ENCODE results near the gene BACH1.
A peak's percentile ranks its signal among the peaks of the same experiment; 100 is the strongest.

BACH1 gene

GRCh38 chr21:29254550-29254949 is 44.2 kb upstream of the BACH1 start:
- H3K36me3 ChIP-seq (ENCODE audit: control insufficient read depth in 1 of 2, insufficient read depth in 2 of 2, low read length in 2 of 2) = no peaks in the 10 kb centered on the region
- H3K23ac ChIP-seq (ENCODE audit: low read length) = no peak overlapping the region
- H2BK120ac ChIP-seq (ENCODE audit: insufficient read depth, low read length, poor library complexity) = no peak overlapping the region
- no peak overlapping the region for H2AFZ ChIP-seq (ENCODE audit: insufficient read depth, low read length, poor library complexity)
- no peak overlapping the region for H3K14ac ChIP-seq (ENCODE audit: low read length)
- no peak overlapping the region for H3K27ac ChIP-seq (ENCODE audit: low read depth, low read length)
- no peak overlapping the region for H3K9ac ChIP-seq (ENCODE audit: low read length)
- DNase-seq = no peak
- H2BK5ac ChIP-seq (ENCODE audit: low read depth, low read length, poor library complexity) = no peak overlapping the region
- H3K4me1 ChIP-seq (ENCODE audit: control insufficient read depth in 1 of 2, insufficient read depth in 2 of 2, low read length in 2 of 2) = peaks cover 0 to 5% of the 10 kb centered on the region in 2 experiments
- no peaks in the 10 kb centered on the region for H3K27me3 ChIP-seq (ENCODE audit: insufficient read depth, low read length)
- H2AK5ac ChIP-seq (ENCODE audit: low read length) = no peak overlapping the region
- H3K4me2 ChIP-seq (ENCODE audit: low read length) = no peak overlapping the region
- H3K4ac ChIP-seq (ENCODE audit: low read depth, low read length) = no peak overlapping the region
- peaks cover 7% of the 10 kb centered on the region for H3K9me3 ChIP-seq (ENCODE audit: insufficient read depth, low read depth, low read length)
- H3K79me1 ChIP-seq (ENCODE audit: low read length) = peaks cover 4% of the 10 kb centered on the region
- H3K18ac ChIP-seq (ENCODE audit: low read length) = no peak overlapping the region
- H4K8ac ChIP-seq (ENCODE audit: low read depth, low read length) = no peak overlapping the region
- no peak overlapping the region for H2BK12ac ChIP-seq (ENCODE audit: low read length)
- no CpG with 5 or more reads among the region's 1 CpG for WGBS (ENCODE audit: extremely low coverage, insufficient coverage, insufficient read length)
- H4K91ac ChIP-seq (ENCODE audit: low read depth, low read length) = no peak overlapping the region
- H3K4me3 ChIP-seq (ENCODE audit: low read depth, low read length) = no peak overlapping the region
- H4K12ac ChIP-seq (ENCODE audit: low read depth, low read length) = no peak overlapping the region
- no peaks in the 10 kb centered on the region for H3K79me2 ChIP-seq (ENCODE audit: control insufficient read depth, insufficient read depth, low read length, poor library complexity)

GRCh38 chr21:29256126-29256910 is 42.4 kb upstream of the BACH1 start:
- Histone ChIP-seq H4K12ac (ENCODE audit: low read depth, low read length) (no peak overlapping the region), H3K27ac (ENCODE audit: low read depth, low read length) (no peak overlapping the region), H3K9ac (ENCODE audit: low read length) (no peak overlapping the region), H3K79me2 (ENCODE audit: control insufficient read depth, insufficient read depth, low read length, poor library complexity) (no peaks in the 10 kb centered on the region), H3K9me3 (ENCODE audit: insufficient read depth, low read depth, low read length) (peaks cover 5% of the 10 kb centered on the region), H4K8ac (ENCODE audit: low read depth, low read length) (no peak overlapping the region), H3K4me2 (ENCODE audit: low read length) (no peak overlapping the region), H2BK120ac (ENCODE audit: insufficient read depth, low read length, poor library complexity) (no peak overlapping the region), H3K14ac (ENCODE audit: low read length) (no peak overlapping the region), H3K79me1 (ENCODE audit: low read length) (peaks cover 7% of the 10 kb centered on the region), H2AK5ac (ENCODE audit: low read length) (peak overlapping the region; percentile 40), H3K18ac (ENCODE audit: low read length) (no peak overlapping the region), H2BK12ac (ENCODE audit: low read length) (peak overlapping the region; percentile 22), H3K4me3 (ENCODE audit: low read depth, low read length) (no peak overlapping the region), H2AFZ (ENCODE audit: insufficient read depth, low read length, poor library complexity) (no peak overlapping the region), H3K23ac (ENCODE audit: low read length) (no peak overlapping the region), H3K4me1 (ENCODE audit: control insufficient read depth in 1 of 2, insufficient read depth in 2 of 2, low read length in 2 of 2) (peaks cover 2 to 10% of the 10 kb centered on the region in 2 experiments), H3K4ac (ENCODE audit: low read depth, low read length) (no peak overlapping the region), H2BK5ac (ENCODE audit: low read depth, low read length, poor library complexity) (no peak overlapping the region), H3K36me3 (ENCODE audit: control insufficient read depth in 1 of 2, insufficient read depth in 2 of 2, low read length in 2 of 2) (no peaks in the 10 kb centered on the region), H4K91ac (ENCODE audit: low read depth, low read length) (no peak overlapping the region), H3K27me3 (ENCODE audit: insufficient read depth, low read length) (no peaks in the 10 kb centered on the region)
- whole genome bisulfite sequencing (ENCODE audit: extremely low coverage, insufficient coverage, insufficient read length) = no CpG with 5 or more reads among the region's 7 CpGs
- no peak for DNase-seq

GRCh38 chr21:29257701-29258100 is 41.0 kb upstream of the BACH1 start:
- H3K4ac ChIP-seq (ENCODE audit: low read depth, low read length) = no peak overlapping the region
- WGBS (ENCODE audit: extremely low coverage, insufficient coverage, insufficient read length) = no CpG with 5 or more reads among the region's 2 CpGs
- H2AFZ ChIP-seq (ENCODE audit: insufficient read depth, low read length, poor library complexity) = no peak overlapping the region
- H2AK5ac ChIP-seq (ENCODE audit: low read length) = no peak overlapping the region
- peaks cover 2 to 10% of the 10 kb centered on the region in 2 experiments for H3K4me1 ChIP-seq (ENCODE audit: control insufficient read depth in 1 of 2, insufficient read depth in 2 of 2, low read length in 2 of 2)
- H3K9ac ChIP-seq (ENCODE audit: low read length) = no peak overlapping the region
- H4K91ac ChIP-seq (ENCODE audit: low read depth, low read length) = no peak overlapping the region
- no peak overlapping the region for H3K27ac ChIP-seq (ENCODE audit: low read depth, low read length)
- no peaks in the 10 kb centered on the region for H3K79me2 ChIP-seq (ENCODE audit: control insufficient read depth, insufficient read depth, low read length, poor library complexity)
- H3K27me3 ChIP-seq (ENCODE audit: insufficient read depth, low read length) = no peaks in the 10 kb centered on the region
- H3K18ac ChIP-seq (ENCODE audit: low read length) = no peak overlapping the region
- H3K79me1 ChIP-seq (ENCODE audit: low read length) = peaks cover 9% of the 10 kb centered on the region
- peak in 1 of 2 donors; percentile 65 for DNase-seq
- no peak overlapping the region for H2BK5ac ChIP-seq (ENCODE audit: low read depth, low read length, poor library complexity)
- H4K8ac ChIP-seq (ENCODE audit: low read depth, low read length) = no peak overlapping the region
- H2BK120ac ChIP-seq (ENCODE audit: insufficient read depth, low read length, poor library complexity) = no peak overlapping the region
- H3K23ac ChIP-seq (ENCODE audit: low read length) = no peak overlapping the region
- no peak overlapping the region for H2BK12ac ChIP-seq (ENCODE audit: low read length)
- peaks cover 5% of the 10 kb centered on the region for H3K9me3 ChIP-seq (ENCODE audit: insufficient read depth, low read depth, low read length)
- no peak overlapping the region for H3K4me3 ChIP-seq (ENCODE audit: low read depth, low read length)
- H3K14ac ChIP-seq (ENCODE audit: low read length) = no peak overlapping the region
- H3K36me3 ChIP-seq (ENCODE audit: control insufficient read depth in 1 of 2, insufficient read depth in 2 of 2, low read length in 2 of 2) = no peaks in the 10 kb centered on the region
- no peak overlapping the region for H4K12ac ChIP-seq (ENCODE audit: low read depth, low read length)
- H3K4me2 ChIP-seq (ENCODE audit: low read length) = no peak overlapping the region

DNA sequence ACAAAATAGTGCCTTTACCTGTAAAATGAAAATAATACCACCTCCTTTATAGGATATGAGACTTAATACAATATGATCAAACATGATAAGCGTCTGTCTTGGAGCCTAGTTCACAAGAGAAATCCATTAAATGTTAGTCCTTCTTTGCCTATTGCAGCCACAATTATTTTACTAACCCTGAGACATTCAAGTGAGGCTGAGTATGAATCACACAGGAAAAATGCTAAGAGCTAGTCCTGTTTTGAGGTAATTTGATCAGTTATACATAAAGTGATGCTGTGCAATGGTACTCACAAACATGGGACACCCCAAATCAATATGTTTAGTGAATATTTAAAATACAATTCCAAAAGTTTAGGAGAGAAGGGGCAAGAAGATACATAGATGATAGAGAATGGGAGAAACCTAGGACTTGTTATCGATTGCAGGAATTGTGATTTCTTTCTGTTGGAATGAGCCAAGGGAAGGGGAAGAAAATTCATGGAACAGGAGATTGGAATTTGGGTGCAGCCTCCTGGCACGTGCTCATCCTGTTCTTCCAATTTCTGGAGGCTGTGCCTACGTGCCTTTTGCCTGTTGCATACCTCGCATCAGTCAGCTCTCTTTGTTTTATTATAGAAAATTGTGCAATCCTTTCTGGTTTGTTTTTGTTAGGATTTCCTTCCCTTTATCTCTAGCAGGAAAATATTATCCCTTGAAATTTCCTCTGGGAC is 39.9 kb upstream of the BACH1 start:
- Histone ChIP-seq H3K36me3 (ENCODE audit: control insufficient read depth in 1 of 2, insufficient read depth in 2 of 2, low read length in 2 of 2) (no peaks in the 10 kb centered on the region), H2BK12ac (ENCODE audit: low read length) (peak overlapping the region; percentile 79), H4K91ac (ENCODE audit: low read depth, low read length) (peak overlapping the region; percentile 81), H3K79me1 (ENCODE audit: low read length) (peaks cover 9% of the 10 kb centered on the region), H3K18ac (ENCODE audit: low read length) (no peak overlapping the region), H3K4me1 (ENCODE audit: control insufficient read depth in 1 of 2, insufficient read depth in 2 of 2, low read length in 2 of 2) (peaks cover 2 to 10% of the 10 kb centered on the region in 2 experiments), H2AFZ (ENCODE audit: insufficient read depth, low read length, poor library complexity) (no peak overlapping the region), H3K27me3 (ENCODE audit: insufficient read depth, low read length) (no peaks in the 10 kb centered on the region), H2AK5ac (ENCODE audit: low read length) (peak overlapping the region; percentile 64), H3K4me3 (ENCODE audit: low read depth, low read length) (no peak overlapping the region), H4K8ac (ENCODE audit: low read depth, low read length) (peak overlapping the region; percentile 61), H3K79me2 (ENCODE audit: control insufficient read depth, insufficient read depth, low read length, poor library complexity) (no peaks in the 10 kb centered on the region), H2BK120ac (ENCODE audit: insufficient read depth, low read length, poor library complexity) (peak overlapping the region; percentile 83), H2BK5ac (ENCODE audit: low read depth, low read length, poor library complexity) (peak overlapping the region; percentile 57), H3K9me3 (ENCODE audit: insufficient read depth, low read depth, low read length) (no peaks in the 10 kb centered on the region), H3K14ac (ENCODE audit: low read length) (no peak overlapping the region), H3K23ac (ENCODE audit: low read length) (no peak overlapping the region), H3K4me2 (ENCODE audit: low read length) (no peak overlapping the region), H4K12ac (ENCODE audit: low read depth, low read length) (no peak overlapping the region), H3K27ac (ENCODE audit: low read depth, low read length) (peak overlapping the region; percentile 54), H3K4ac (ENCODE audit: low read depth, low read length) (peak overlapping the region; percentile 33), H3K9ac (ENCODE audit: low read length) (no peak overlapping the region)
- WGBS (ENCODE audit: extremely low coverage, insufficient coverage, insufficient read length) = no CpG with 5 or more reads among the region's 5 CpGs
- DNase-seq = peak; percentile 83 to 87

Measured in trophoblast cell (in vitro differentiated cells and primary cell).